Measurements from ENCODE around the gene UNC50. TPM values are rescaled to one million over a fixed set of nuclear protein-coding genes. Genes with fewer than 3 reads are reported as not detected.
"Not testable (repeated sequence)": the region's sequence is repeated elsewhere in the genome, so short reads cannot be mapped to it uniquely, and the experiment has no call there.

UNC50 gene
- total and polyA plus RNA-seq, 4 donors = 33.7 to 62.5 (median 39.7) TPM

GRCh38 chr2:98659491-98659840 lies 51.1 kb downstream of the UNC50 start:
- H3K4me3 ChIP-seq (ENCODE audit: low read length in 2 of 2); H3K36me3 ChIP-seq (ENCODE audit: control insufficient read depth in 1 of 2, insufficient read depth in 2 of 2, low read length in 1 of 2); intact Hi-C loops (cut with DNase I); ATAC-seq (ENCODE audit: low FRiP score); DNase-seq; H3K9me3 ChIP-seq (ENCODE audit: control insufficient read depth, low read length); H3K27me3 ChIP-seq (ENCODE audit: control insufficient read depth in 1 of 2, insufficient read depth in 2 of 2, low read length in 1 of 2); H3K4me1 ChIP-seq (ENCODE audit: control insufficient read depth in 1 of 2, insufficient read depth in 2 of 2, low read length in 2 of 2); H3K27ac ChIP-seq (ENCODE audit: low read depth in 1 of 2, low read length in 2 of 2): not testable (repeated sequence)
- WGBS, 2 donors = 88 to 97% methylated on average over 3 of the region's 3 CpGs

- Histone ChIP-seq H3K27ac (ENCODE audit: low read depth in 1 of 2, low read length in 2 of 2) (no peak overlapping the region), H3K36me3 (ENCODE audit: control insufficient read depth in 1 of 2, insufficient read depth in 2 of 2, low read length in 1 of 2) (no peaks in the 10 kb centered on the region), H3K4me1 (ENCODE audit: control insufficient read depth in 1 of 2, insufficient read depth in 2 of 2, low read length in 2 of 2) (no peaks in the 10 kb centered on the region), H3K9me3 (ENCODE audit: control insufficient read depth, low read length) (no peaks in the 10 kb centered on the region), H3K4me3 (ENCODE audit: low read length in 2 of 2) (no peak overlapping the region), H3K27me3 (ENCODE audit: control insufficient read depth in 1 of 2, insufficient read depth in 2 of 2, low read length in 1 of 2) (no peaks in the 10 kb centered on the region)
- intact Hi-C loops (cut with DNase I) = no loop called here
- ATAC-seq (ENCODE audit: low FRiP score) (no peak), DNase-seq (no peak)
- 83 to 87% methylated on average over 12 of the region's 12 CpGs for WGBS, 2 donors
Observed at GRCh38 chr2:98663511-98664090, 55.2 kb downstream of the UNC50 start.

GRCh38 chr2:98664323-98664722 lies 55.9 kb downstream of the UNC50 start:
- Histone ChIP-seq H3K4me1 (ENCODE audit: control insufficient read depth in 1 of 2, insufficient read depth in 2 of 2, low read length in 2 of 2) (no peaks in the 10 kb centered on the region), H3K27ac (ENCODE audit: low read depth in 1 of 2, low read length in 2 of 2) (no peak overlapping the region), H3K4me3 (ENCODE audit: low read length in 2 of 2) (no peak overlapping the region), H3K9me3 (ENCODE audit: control insufficient read depth, low read length) (no peaks in the 10 kb centered on the region), H3K36me3 (ENCODE audit: control insufficient read depth in 1 of 2, insufficient read depth in 2 of 2, low read length in 1 of 2) (no peaks in the 10 kb centered on the region), H3K27me3 (ENCODE audit: control insufficient read depth in 1 of 2, insufficient read depth in 2 of 2, low read length in 1 of 2) (no peaks in the 10 kb centered on the region)
- ATAC-seq (ENCODE audit: low FRiP score) (no peak), DNase-seq (no peak)
- 91 to 99% methylated on average over 3 of the region's 3 CpGs for WGBS, 2 donors
- intact Hi-C loops (cut with DNase I) = no loop called here

- 79 to 87% methylated on average over 3 of the region's 3 CpGs for WGBS, 2 donors
- Histone ChIP-seq H3K4me1 (ENCODE audit: control insufficient read depth in 1 of 2, insufficient read depth in 2 of 2, low read length in 2 of 2) (no peaks in the 10 kb centered on the region), H3K4me3 (ENCODE audit: low read length in 2 of 2) (no peak overlapping the region), H3K9me3 (ENCODE audit: control insufficient read depth, low read length) (no peaks in the 10 kb centered on the region), H3K36me3 (ENCODE audit: control insufficient read depth in 1 of 2, insufficient read depth in 2 of 2, low read length in 1 of 2) (no peaks in the 10 kb centered on the region), H3K27me3 (ENCODE audit: control insufficient read depth in 1 of 2, insufficient read depth in 2 of 2, low read length in 1 of 2) (no peaks in the 10 kb centered on the region), H3K27ac (ENCODE audit: low read depth in 1 of 2, low read length in 2 of 2) (no peak overlapping the region)
- DNase-seq = no peak
- intact Hi-C loops (cut with DNase I) = no loop called here
- ATAC-seq (ENCODE audit: low FRiP score) = no peak
Observed at GRCh38 chr2:98665677-98666076, 57.3 kb downstream of the UNC50 start.

Other genes starting within 250 kb of the UNC50 start
- gene INPP4A, start 163.7 kb upstream of the UNC50 start, total RNA-seq = 10 to 100 TPM; 36.8 to 43.4 TPM
- 1 to 10 TPM; 2.9 to 5.9 TPM for gene INPP4A, start 163.7 kb upstream of the UNC50 start, polyA plus RNA-seq
- gene COA5, start 77 bp upstream of the UNC50 start, total RNA-seq = 10 to 100 TPM; 18.1 to 31.1 TPM
- gene COA5, start 77 bp upstream of the UNC50 start, polyA plus RNA-seq = 10 to 100 TPM; 43.5 to 60.3 TPM
- 10 to 100 TPM; 41.0 to 65.8 TPM for gene MGAT4A, start 122.5 kb downstream of the UNC50 start, total RNA-seq
- 10 to 100 TPM in 1 of 2 donors, 1 to 10 TPM in 1; 4.9 to 18.4 TPM for gene MGAT4A, start 122.5 kb downstream of the UNC50 start, polyA plus RNA-seq

Data from aorta (tissue), 5 donors.